ENCODE measurements around the gene SPATA21. TPM values are rescaled to one million over a fixed set of nuclear protein-coding genes. Genes with fewer than 3 reads are reported as not detected.

The SPATA21 gene
- total RNA-seq, 2 experiments from 2014 or later: 0.05 TPM; not detected in 1

DNA sequence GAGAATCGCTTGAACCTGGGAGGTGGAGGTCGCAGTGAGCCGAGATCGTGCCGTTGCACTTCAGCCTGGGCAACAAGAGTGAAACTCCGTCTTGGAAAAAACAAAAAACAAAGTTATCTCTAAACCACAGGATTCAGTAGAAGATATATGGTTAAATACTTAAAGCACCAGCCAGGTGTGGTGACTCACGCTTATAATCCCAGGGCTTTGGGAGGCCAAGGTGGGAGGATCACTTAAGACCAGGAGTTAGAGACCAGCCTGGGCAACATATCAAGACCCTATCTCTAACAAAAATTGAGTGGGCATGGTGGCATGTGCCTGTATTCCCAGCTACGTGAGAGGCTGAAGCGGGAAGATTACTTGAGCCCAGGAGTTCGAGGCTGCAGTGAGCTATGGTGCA, 8.9 kb upstream of the SPATA21 start:
- Mint-ChIP-seq H3K27me3 (no peaks in the 10 kb centered on the region), H3K36me3 (ENCODE audit: low read depth) (peaks cover 79% of the 10 kb centered on the region), H3K9me3 (no peaks in the 10 kb centered on the region), H3K4me3 (no peak overlapping the region), H3K4me1 (peaks cover 67% of the 10 kb centered on the region), H3K27ac (no peak overlapping the region)
- POLR2A ChIA-PET: no interaction called here
- CTCF ChIA-PET: interaction anchor here (1.3 kb wide), 1 partner anchor 175 kb away, joined by 4 read pairs; no protein-coding TSS in a partner anchor
- DNase-seq: no peak

DNA sequence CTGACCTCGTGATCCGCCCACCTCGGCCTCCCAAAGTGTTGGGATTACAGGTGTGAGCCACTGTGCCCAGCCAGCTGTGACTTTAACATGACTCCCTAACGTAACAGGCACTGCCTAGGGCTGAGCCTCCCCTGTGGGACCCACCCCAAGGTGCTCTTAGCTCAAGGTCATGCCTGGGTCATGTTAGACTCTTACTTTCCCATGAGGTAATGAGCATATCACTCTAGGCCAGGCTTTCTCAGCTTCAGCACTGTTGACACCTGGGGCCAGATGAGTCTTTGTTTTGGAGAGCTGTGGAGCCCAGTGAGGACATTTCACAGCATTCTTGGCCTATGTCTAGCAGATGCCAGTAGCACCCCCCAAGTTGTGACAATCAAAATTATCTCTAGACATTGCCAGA, 7.8 kb upstream of the SPATA21 start:
- Mint-ChIP-seq H3K36me3 (ENCODE audit: low read depth) (peaks cover 73% of the 10 kb centered on the region), H3K9me3 (no peaks in the 10 kb centered on the region), H3K27ac (no peak overlapping the region), H3K4me3 (no peak overlapping the region), H3K27me3 (no peaks in the 10 kb centered on the region), H3K4me1 (peaks cover 66% of the 10 kb centered on the region)
- POLR2A ChIA-PET: interaction anchor here (1.2 to 3.2 kb wide), 4 partner anchors 8 to 77 kb away, joined by 4 to 11 read pairs (median 8); partner anchors contain the start of gene RNU1-1
- CTCF ChIA-PET: no interaction called here
- DNase-seq: no peak

DNA sequence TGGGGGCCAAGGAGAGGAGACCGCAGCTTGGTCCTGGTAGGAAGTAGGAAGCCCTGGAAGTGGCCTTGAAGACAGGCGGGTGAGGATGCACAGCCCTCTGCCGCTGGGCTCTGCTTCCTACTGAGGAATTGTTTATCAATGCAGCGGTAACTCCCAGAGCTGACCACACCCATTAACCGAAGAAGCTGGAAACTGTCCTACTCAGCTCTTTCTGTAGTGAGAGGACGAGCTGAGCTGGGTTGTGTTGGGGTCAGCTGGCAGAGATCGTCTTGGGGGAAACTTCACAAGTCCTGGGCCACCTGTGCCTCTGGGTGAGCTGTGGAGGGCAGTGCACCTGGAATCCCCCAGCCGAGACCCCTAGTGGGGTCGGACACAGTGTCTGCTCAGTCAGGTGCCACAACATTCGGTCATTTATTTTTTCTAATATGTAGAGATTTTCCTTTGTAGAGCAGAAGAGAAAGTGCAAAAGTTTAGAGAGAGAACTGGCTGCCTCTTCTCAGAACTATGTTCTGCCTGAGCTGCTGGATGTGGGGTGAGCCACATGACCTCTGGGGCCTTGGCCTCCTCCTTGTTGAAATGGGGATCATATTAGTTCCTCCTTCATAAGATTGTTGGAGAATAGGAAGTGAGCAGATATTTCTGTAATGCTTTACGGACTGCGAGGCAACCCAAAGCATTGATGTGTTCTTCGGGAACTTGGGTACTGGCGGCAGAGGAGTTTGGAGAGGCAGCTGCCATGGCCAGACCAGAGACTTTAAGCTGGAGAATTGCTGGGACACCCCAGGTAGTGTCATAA, 6.9 kb upstream of the SPATA21 start:
- CTCF ChIA-PET: interaction anchor here (0.9 kb wide), 1 partner anchor 82 kb away, joined by 4 read pairs; no protein-coding TSS in a partner anchor
- Mint-ChIP-seq H3K4me1 (peaks cover 61% of the 10 kb centered on the region), H3K9me3 (no peaks in the 10 kb centered on the region), H3K4me3 (peak overlapping the region; percentile 21), H3K27ac (peak overlapping the region; percentile 59), H3K36me3 (ENCODE audit: low read depth) (peaks cover 64% of the 10 kb centered on the region), H3K27me3 (no peaks in the 10 kb centered on the region)
- POLR2A ChIA-PET: interaction anchor here (1.1 to 3.9 kb wide), 6 partner anchors 9 to 92 kb away, joined by 3 to 27 read pairs (median 8); partner anchors contain the start of gene RNU1-1
- no peak for DNase-seq

DNA sequence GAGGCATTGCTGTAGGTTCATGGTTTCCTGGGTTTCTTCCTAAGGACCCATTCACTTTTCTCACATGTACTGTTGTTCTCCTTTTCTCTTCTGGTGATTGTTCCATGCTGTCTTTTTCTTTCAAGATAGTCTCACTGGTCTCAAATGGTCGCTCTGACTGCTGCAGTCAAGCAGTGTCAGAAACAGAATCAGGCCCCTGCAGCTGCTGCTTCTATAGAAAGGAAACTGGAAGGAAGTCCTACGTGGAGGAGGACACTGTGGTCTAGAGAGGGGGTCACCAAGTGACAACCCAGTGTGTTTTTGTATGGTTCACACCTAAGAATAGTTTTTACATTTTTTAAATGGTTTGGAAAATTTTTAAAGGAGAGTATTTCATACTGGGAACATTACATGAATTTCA, 5.7 kb upstream of the SPATA21 start:
- H3K4me1 Mint-ChIP-seq: peaks cover 53% of the 10 kb centered on the region
- POLR2A ChIA-PET: interaction anchor here (0.8 to 3.9 kb wide), 10 partner anchors 10 to 462 kb away, joined by 3 to 36 read pairs (median 6); partner anchors contain the start of genes RNU1-1 and SZRD1
- no peaks in the 10 kb centered on the region for H3K9me3 Mint-ChIP-seq
- DNase-seq: no peak
- peak overlapping the region; percentile 88 for H3K27ac Mint-ChIP-seq
- CTCF ChIA-PET: interaction anchor here (3.3 kb wide), 1 partner anchor 11 kb away, joined by 13 read pairs; no protein-coding TSS in a partner anchor
- peak overlapping the region; percentile 91 for H3K4me3 Mint-ChIP-seq
- H3K36me3 Mint-ChIP-seq (ENCODE audit: low read depth): peaks cover 52% of the 10 kb centered on the region
- no peaks in the 10 kb centered on the region for H3K27me3 Mint-ChIP-seq

DNA sequence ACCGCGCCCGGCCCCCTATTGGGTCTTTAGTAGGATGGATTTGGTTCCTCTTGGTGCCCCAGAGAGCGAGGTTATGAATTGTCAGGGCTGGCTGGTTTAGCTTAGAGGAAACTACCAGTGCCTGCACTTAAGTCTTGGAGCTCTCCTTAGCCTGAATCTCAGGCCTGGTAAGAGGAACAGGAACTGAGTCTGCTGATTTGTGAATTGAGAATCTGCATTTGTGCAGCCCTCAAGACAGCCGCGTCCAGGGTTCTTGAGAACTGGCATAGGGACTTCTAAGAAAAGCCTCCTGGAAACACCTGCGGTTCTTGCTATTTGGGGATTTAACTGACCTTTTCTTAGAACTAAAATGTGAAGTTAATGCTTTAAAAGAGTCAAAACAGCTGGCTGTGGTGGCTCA, 5.0 kb upstream of the SPATA21 start:
- DNase-seq: peak; percentile 43
- no peaks in the 10 kb centered on the region for H3K9me3 Mint-ChIP-seq
- POLR2A ChIA-PET: interaction anchor here (0.8 to 3.9 kb wide), 12 partner anchors 7 to 463 kb away, joined by 3 to 36 read pairs (median 4); partner anchors contain the start of genes RNU1-1 and SZRD1
- peaks cover 50% of the 10 kb centered on the region for H3K4me1 Mint-ChIP-seq
- no peaks in the 10 kb centered on the region for H3K27me3 Mint-ChIP-seq
- H3K4me3 Mint-ChIP-seq: peak overlapping the region; percentile 91
- H3K36me3 Mint-ChIP-seq (ENCODE audit: low read depth): peaks cover 45% of the 10 kb centered on the region
- H3K27ac Mint-ChIP-seq: peak overlapping the region; percentile 88
- CTCF ChIA-PET: interaction anchor here (3.3 kb wide), 1 partner anchor 10 kb away, joined by 13 read pairs; no protein-coding TSS in a partner anchor

DNA sequence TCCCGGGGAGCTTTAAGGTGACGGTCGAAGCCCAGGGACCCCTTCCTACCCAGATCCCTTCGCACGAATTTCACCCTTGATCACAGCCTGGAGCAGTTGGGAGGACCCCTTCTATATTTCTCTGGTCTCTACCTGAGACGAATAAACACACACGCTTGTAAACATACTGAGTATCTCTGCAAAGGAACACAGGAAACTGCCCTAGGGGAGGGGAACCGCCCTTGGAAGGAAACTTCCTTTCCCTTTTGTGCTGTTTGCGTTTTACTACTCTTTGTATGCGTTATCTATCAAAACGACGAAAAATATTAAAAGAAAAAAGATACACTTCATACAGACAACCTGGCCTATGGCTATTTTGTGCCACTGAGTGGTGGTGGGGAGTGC, 4.0 kb upstream of the SPATA21 start:
- peak overlapping the region; percentile 91 for H3K4me3 Mint-ChIP-seq
- peaks cover 49% of the 10 kb centered on the region for H3K4me1 Mint-ChIP-seq
- DNase-seq: no peak
- H3K9me3 Mint-ChIP-seq: no peaks in the 10 kb centered on the region
- POLR2A ChIA-PET: interaction anchor here (1.0 to 3.9 kb wide), 16 partner anchors 8 to 607 kb away, joined by 3 to 36 read pairs (median 8); partner anchors contain the start of genes FBXO42, RNU1-1 and SZRD1
- CTCF ChIA-PET: interaction anchor here (0.6 to 3.3 kb wide), 15 partner anchors 8 to 1185 kb away, joined by 3 to 15 read pairs (median 5); partner anchors contain the start of gene FBXO42
- peaks cover 41% of the 10 kb centered on the region for H3K36me3 Mint-ChIP-seq (ENCODE audit: low read depth)
- H3K27ac Mint-ChIP-seq: peak overlapping the region; percentile 88
- no peaks in the 10 kb centered on the region for H3K27me3 Mint-ChIP-seq

DNA sequence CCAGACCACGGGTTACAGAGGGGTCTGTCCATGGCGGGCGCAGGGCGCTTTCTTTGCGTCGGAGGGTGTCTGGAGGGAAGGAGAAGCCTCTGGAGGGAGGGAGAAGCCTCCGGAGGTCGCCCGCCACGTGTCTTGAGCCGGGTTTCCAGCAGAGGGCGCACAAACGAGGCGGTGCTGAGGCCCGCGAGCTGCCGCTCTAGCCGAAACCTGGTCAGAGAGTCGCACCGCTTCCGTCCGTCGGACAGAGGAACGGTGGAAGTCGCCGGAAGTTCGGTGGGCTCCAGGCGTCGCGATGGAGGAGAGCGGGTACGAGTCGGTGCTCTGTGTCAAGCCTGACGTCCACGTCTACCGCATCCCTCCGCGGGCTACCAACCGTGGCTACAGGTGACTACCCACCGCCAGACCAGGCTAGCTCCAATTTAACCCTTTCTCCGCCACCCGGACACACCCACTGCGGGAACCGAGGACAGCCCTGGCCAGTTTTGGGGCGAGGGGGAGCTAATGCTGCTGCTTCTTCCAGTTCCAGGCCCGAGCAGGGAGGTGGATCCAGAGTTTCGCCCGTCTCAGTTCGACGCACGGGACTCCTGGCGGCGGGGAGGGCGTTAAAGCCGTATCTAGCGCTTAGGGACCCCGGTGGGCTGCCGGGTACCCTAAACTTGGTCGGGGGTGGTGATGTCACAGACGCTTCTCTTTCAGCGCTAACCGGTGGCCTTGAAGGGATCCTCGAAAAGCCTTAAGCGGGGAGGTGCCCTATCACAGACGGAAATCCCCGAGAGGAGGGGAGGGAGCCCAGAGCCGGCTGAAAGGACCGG, 3.5 kb upstream of the SPATA21 start, which contains the start of gene NECAP2:
TSS of gene NECAP2 (plus strand) at position 255 of the 812 bp plus-strand sequence. CDS start at position 293, 38 bp downstream.
- peaks cover 49% of the 10 kb centered on the region for H3K4me1 Mint-ChIP-seq
- no peaks in the 10 kb centered on the region for H3K27me3 Mint-ChIP-seq
- CTCF ChIA-PET: interaction anchor here (0.6 to 3.3 kb wide), 17 partner anchors 8 to 268 kb away, joined by 3 to 15 read pairs (median 4); partner anchors contain the start of gene FBXO42
- H3K36me3 Mint-ChIP-seq (ENCODE audit: low read depth): peaks cover 38% of the 10 kb centered on the region
- H3K4me3 Mint-ChIP-seq: peak within 1 kb of the TSS; percentile 91
- peak; percentile 94 for DNase-seq
- H3K9me3 Mint-ChIP-seq: no peaks in the 10 kb centered on the region
- H3K27ac Mint-ChIP-seq: peak within 1 kb of the TSS; percentile 88
- POLR2A ChIA-PET: interaction anchor here (1.0 to 3.9 kb wide), 19 partner anchors 9 to 607 kb away, joined by 3 to 36 read pairs (median 6); partner anchors contain the start of genes FBXO42, RNU1-1 and SZRD1

DNA sequence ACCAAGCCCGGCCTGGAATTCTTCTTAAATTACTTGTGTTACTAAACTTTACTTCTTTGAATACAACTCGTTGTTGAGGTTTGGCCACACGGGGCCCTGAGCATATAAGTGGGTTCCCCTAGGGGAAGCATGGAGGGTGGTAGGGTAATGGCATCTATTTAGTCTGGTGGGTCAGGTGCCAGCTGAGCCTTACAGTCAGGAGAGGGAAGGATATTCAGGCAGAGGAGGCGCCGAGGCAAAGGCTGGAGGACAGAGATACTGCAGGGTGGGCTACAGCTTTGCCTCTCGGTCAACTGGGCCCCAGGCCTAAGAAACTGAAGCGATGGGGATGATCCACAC, 2.9 kb upstream of the SPATA21 start:
- Mint-ChIP-seq H3K9me3 (no peaks in the 10 kb centered on the region), H3K4me3 (peak overlapping the region; percentile 91), H3K36me3 (ENCODE audit: low read depth) (peaks cover 34% of the 10 kb centered on the region), H3K27ac (peak overlapping the region; percentile 88), H3K4me1 (peaks cover 45% of the 10 kb centered on the region), H3K27me3 (no peaks in the 10 kb centered on the region)
- ChIA-PET CTCF (interaction anchor here (0.6 to 3.3 kb wide), 13 partner anchors 8 to 268 kb away, joined by 3 to 15 read pairs (median 5); no protein-coding TSS in a partner anchor), POLR2A (interaction anchor here (1.0 to 3.9 kb wide), 18 partner anchors 9 to 606 kb away, joined by 3 to 36 read pairs (median 6); partner anchors contain the start of genes FBXO42, RNU1-1 and SZRD1)
- DNase-seq: no peak

DNA sequence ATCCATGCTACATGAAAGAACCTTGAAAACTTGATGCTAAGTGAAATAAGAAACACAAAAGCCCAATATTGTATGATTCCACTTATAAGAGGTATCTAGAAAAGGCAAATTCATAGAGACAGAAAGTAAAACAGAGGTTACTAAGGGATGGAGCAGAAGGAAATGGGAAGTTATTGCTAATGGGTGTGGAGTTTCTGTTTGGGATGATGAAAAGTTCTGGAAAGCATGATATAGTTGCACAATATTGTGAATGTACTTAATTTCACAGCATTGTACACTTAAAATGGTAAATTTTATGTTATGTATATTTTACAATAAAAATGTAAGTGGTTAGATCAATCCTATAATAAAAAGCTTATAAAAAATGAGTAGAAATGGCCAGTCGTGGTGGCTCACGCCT, 1.7 kb upstream of the SPATA21 start:
- Mint-ChIP-seq H3K36me3 (ENCODE audit: low read depth) (peaks cover 24% of the 10 kb centered on the region), H3K9me3 (no peaks in the 10 kb centered on the region), H3K27me3 (peaks cover under 1% of the 10 kb centered on the region), H3K27ac (no peak overlapping the region), H3K4me3 (no peak overlapping the region), H3K4me1 (peaks cover 35% of the 10 kb centered on the region)
- DNase-seq: no peak
- POLR2A ChIA-PET: interaction anchor here (2.6 kb wide), 1 partner anchor 8 kb away, joined by 7 read pairs; no protein-coding TSS in a partner anchor
- CTCF ChIA-PET: interaction anchor here (2.6 kb wide), 1 partner anchor 18 kb away, joined by 15 read pairs; no protein-coding TSS in a partner anchor

DNA sequence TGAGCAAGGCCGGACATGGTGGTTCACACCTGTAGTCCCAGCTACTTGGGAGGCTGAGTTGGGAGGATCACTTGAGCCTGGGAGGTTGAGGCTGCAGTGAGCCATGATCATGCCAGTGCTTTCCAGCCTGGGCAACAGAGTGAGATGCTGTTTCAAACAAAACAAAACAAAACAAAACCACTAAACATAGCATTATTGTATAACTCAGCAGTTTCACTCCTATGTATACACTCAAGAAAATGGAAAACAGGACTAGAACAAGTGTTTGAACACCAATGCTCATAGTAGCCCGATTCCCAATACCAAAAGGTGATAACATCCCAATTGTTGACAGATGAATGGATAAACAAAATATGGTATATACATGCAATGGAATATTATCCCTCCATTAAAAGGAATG, 1.3 kb upstream of the SPATA21 start:
- POLR2A ChIA-PET: interaction anchor here (2.6 kb wide), 1 partner anchor 8 kb away, joined by 7 read pairs; no protein-coding TSS in a partner anchor
- Mint-ChIP-seq H3K36me3 (ENCODE audit: low read depth) (peaks cover 20% of the 10 kb centered on the region), H3K27ac (no peak overlapping the region), H3K4me1 (peaks cover 31% of the 10 kb centered on the region), H3K9me3 (no peaks in the 10 kb centered on the region), H3K27me3 (peaks cover 1% of the 10 kb centered on the region), H3K4me3 (no peak overlapping the region)
- no peak for DNase-seq
- CTCF ChIA-PET: no interaction called here

DNA sequence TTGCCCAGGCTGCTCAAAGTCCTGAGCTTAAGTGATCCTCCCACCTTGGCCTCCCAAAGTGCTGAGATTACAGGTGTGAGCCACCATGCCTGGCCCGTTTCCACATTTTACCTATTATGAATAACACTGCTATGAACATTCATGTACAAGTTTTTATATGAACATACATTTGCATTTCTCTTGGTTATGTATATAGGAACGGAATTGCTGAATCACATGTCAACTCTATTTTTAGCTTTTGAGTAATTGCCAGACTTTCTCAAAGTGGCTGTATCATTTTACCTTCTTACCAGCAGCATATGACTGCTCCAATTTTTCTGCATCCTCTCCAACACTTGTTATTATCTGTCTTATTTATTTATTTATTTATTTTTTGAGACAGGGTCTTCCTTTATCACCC, 2.7 kb downstream of the SPATA21 start:
- no peak for DNase-seq
- H3K4me1 Mint-ChIP-seq: peaks cover 5% of the 10 kb centered on the region
- H3K4me3 Mint-ChIP-seq: no peak overlapping the region
- peaks cover 18% of the 10 kb centered on the region for H3K27me3 Mint-ChIP-seq
- POLR2A ChIA-PET: interaction anchor here (1.3 kb wide), 1 partner anchor 44 kb away, joined by 3 read pairs; no protein-coding TSS in a partner anchor
- no peak overlapping the region for H3K27ac Mint-ChIP-seq
- no peaks in the 10 kb centered on the region for H3K36me3 Mint-ChIP-seq (ENCODE audit: low read depth)
- H3K9me3 Mint-ChIP-seq: no peaks in the 10 kb centered on the region
- CTCF ChIA-PET: no interaction called here

DNA sequence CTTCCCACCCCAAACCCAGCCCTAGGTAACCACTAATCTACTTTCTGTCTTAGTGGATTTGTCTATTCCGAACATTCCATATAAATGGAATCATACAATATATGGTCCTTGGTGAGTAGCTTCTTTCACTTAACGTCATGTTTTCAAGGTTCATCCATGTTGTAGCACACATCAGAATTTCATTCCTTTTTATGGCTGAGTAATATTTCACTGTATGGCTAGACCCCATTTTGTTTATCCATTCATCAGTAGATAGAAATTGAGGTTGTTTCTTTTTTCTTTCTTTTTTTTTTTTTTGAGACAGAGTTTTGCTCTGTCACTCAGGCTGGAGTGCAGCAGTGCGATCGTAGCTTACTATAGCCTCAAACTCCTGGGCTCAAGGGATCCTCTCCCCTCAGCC, 3.2 kb downstream of the SPATA21 start:
- Mint-ChIP-seq H3K27ac (no peak overlapping the region), H3K27me3 (peaks cover 18% of the 10 kb centered on the region), H3K4me3 (no peak overlapping the region), H3K4me1 (peaks cover 4% of the 10 kb centered on the region), H3K36me3 (ENCODE audit: low read depth) (no peaks in the 10 kb centered on the region), H3K9me3 (no peaks in the 10 kb centered on the region)
- POLR2A ChIA-PET: interaction anchor here (1.3 kb wide), 1 partner anchor 43 kb away, joined by 3 read pairs; no protein-coding TSS in a partner anchor
- CTCF ChIA-PET: interaction anchor here (4.2 kb wide), 1 partner anchor 7 kb away, joined by 13 read pairs; the partner anchor contains the start of gene NECAP2
- DNase-seq: no peak

Measured in activated CD4-positive, alpha-beta memory T cell treated with anti-CD3 and anti-CD28 coated beads, Interleukin-2, amount 10 ng/mL, durations not matched to agents 7 days and 5 days (primary cell).